PC-3 (cell line): ENCODE measurements around the gene VPREB3.

ENCODE experiments used
- EZH2 ChIP-seq: fragments of 300-600 bp; sonication (generic); IDR thresholded peaks from one replicate; pipeline ENCODE4 v1.6.1; 2017; ENCODE audit warnings: antibody characterized with exemption, mild to moderate bottlenecking, low read length; ENCODE audit not compliant: unreplicated experiment
- EZH2phosphoT487 ChIP-seq: fragments of 300-600 bp; sonication (generic); IDR thresholded peaks from 2 replicates; pipeline ENCODE4 v1.6.1; 2018; ENCODE audit warnings: mild to moderate bottlenecking, antibody characterized with exemption, low read length, borderline replicate concordance
- TF ChIP-seq, protein P1 (sequence below): fragments of 300-600 bp; sonication (generic); conservative IDR thresholded peaks from 2 replicates; pipeline ENCODE4 v1.5.1; 2017; ENCODE audit warnings: antibody characterized with exemption, low read depth, mild to moderate bottlenecking, low read length

- TF ChIP-seq, protein P1, sequence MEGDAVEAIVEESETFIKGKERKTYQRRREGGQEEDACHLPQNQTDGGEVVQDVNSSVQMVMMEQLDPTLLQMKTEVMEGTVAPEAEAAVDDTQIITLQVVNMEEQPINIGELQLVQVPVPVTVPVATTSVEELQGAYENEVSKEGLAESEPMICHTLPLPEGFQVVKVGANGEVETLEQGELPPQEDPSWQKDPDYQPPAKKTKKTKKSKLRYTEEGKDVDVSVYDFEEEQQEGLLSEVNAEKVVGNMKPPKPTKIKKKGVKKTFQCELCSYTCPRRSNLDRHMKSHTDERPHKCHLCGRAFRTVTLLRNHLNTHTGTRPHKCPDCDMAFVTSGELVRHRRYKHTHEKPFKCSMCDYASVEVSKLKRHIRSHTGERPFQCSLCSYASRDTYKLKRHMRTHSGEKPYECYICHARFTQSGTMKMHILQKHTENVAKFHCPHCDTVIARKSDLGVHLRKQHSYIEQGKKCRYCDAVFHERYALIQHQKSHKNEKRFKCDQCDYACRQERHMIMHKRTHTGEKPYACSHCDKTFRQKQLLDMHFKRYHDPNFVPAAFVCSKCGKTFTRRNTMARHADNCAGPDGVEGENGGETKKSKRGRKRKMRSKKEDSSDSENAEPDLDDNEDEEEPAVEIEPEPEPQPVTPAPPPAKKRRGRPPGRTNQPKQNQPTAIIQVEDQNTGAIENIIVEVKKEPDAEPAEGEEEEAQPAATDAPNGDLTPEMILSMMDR, result no peak
- TF ChIP-seq EZH2phosphoT487 (no peak), EZH2 (no peak)
Measured at GRCh38 chr22:23742505-23743264, 11.5 kb downstream of the VPREB3 start.
